PC-9 (cell line): ENCODE measurements around the gene BIK.

Source experiments
- CTCF ChIP-seq: fragments of 200-600 bp; sonication (generic); conservative IDR thresholded peaks from 2 replicates; pipeline ENCODE4 v1.6.1; 2017; ENCODE audit warnings: mixed run types, antibody characterized with exemption, mild to moderate bottlenecking, moderate library complexity
- EZH2 ChIP-seq: fragments of 200-600 bp; sonication (generic); IDR thresholded peaks from 2 replicates; pipeline ENCODE4 v1.8.0; 2017; ENCODE audit warnings: antibody characterized with exemption, low read depth

GRCh38 chr22:43150731-43151206 is 40.2 kb downstream of the BIK start:
- TF ChIP-seq CTCF (no peak), EZH2 (no peak)
